ENCODE results near the gene LIPH.
"Not testable (repeated sequence)": the region's sequence is repeated elsewhere in the genome, so short reads cannot be mapped to it uniquely, and the experiment has no call there.

Gene LIPH

DNA sequence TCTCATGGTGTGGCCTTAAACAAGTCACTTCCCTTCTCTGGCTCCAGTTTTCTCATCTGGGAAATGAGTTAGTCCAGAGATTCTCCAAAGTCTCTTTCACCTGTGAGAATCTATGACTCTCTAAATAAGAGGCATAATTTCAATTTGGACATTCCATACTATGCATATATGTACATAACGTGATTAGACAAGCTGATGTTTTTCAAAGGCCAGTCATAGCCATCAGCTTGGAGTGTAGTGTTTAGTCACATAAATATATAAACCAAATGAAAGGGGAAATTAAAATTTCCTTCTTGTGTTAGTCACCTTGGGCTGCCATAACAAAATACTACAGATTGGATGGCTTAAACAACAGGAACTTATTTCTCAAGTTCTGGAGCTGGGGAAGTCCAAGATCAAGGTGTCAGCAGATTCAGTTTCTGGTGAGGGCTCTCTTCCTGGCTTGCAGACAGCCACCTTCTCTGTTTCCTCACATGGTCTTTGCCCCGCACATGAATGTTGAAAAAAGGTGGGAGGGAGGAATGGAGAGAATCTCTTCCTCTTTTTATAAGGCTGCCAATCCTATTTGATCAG, 72.9 kb downstream of the LIPH start:
- DNase-seq, result no peak

DNA sequence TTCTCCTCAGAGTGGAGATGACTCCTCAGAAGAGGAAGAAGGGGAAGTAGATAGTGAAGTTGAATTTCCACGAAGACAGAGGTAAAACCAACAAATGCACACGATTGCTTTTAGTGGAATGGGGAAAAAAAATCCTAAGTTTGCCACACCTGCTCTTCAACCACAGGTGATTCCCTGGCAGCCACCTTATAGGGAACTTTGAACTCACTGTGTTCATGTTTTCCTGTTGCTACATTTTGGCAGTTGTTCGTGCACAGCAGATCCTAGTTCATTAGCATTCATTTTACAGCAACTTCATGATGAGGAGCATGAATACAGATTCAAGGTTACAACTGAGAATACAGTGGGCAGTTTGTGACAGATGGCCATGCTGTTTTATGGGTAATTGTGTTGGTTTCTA, 75.1 kb downstream of the LIPH start:
- no peak for DNase-seq

DNA sequence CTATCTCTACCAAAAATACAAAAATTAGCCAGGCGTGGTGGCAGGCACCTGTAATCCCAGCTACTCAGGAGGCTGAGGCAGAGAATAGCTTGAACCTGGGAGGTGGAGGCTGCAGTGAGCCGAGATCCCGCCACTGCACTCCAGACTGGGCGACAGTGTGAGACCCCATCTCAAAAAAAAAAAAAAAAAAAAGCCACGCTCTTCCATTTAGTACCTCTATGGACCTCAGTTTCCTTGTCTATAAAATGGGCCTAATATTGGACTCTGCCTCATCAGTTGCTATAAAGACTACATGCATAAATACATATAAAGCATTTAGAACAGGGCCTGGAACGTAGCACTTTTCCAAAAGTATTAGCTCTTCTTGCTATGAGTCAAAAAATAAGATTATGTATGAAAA, 77.5 kb downstream of the LIPH start:
- not testable (repeated sequence) for DNase-seq

DNA sequence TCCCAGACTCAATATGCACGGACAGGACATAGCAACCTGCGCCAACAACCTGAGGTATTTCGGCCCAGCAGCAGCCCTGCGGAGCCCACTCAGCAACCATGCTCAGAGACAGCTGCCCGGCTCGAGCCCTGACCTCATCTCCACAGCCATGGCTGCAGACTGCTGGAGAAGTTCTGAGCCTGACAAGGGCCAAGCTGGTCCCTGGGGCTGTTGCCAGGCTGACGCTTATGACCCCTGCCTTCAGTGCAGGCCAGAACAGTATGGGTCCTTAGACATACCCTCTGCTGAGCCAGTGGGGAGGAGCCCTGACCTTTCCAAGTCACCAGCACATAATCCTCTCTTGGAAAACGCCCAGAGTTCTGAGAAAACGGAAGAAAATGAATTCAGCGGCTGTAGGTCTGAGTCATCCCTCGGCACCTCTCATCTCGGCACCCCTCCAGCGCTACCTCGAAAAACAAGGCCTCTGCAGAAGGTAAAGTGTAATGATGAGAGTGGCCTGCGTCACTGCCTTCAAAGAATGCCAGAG, 79.0 kb downstream of the LIPH start:
- no peak for DNase-seq

DNA sequence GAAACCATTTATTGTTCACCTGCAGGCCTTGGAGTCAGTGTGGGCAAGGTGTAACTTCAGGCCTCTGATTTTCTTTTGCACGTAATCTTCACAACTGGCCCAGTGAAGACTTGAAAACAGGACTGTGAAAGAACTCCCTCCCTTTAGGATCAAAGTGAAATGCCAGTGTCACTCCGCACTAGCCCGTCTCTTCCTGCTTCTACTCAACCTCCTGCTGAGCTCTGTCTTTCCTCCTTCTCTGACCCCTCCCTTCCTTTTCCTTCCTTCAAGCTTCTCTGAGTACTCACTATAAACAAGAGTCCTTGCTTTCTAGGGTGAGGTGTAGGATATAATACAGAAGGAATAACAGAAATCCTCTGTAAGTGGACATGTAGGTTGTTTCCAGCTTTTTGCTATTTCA, 82.1 kb downstream of the LIPH start:
- no peak for DNase-seq

DNA sequence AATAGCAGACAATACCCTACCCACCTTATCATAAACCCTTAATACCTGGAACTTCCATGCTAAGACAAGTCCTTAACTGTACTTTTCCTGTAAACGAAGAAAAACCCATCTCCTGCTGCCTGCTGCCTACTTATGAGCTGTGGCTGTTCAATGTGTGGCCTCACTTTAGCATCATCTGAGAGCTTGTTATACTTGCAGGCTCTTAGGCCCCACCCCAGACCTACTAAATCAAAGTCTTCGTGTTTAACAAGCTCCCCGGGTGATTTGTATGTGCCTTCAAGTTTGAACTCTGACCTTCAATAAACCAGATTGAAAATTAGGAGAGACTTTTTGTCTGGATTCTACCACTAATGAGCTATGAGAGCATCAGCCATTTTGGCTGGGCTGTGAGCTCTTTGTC, 82.8 kb downstream of the LIPH start:
- DNase-seq, result no peak

DNA sequence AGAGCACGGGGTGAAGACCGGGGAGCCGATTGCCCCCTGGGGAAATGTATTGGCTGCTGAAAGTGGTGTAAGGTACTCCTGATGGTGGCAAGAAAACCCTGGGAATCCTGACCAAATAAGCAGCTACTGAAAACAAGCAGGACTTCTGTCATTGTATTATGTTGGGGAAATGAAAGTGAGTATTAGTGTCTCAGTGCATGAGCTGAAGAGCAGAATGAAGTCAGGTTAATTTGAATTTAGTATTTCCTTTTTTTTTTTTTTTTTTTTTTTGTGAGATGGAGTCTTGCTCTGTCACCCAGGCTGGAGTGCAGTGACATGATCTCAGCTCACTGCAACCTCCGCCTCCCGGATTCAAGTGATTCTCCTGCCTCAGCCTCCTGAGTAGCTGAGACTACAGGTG, 86.3 kb downstream of the LIPH start:
- DNase-seq, result not testable (repeated sequence)

DNA sequence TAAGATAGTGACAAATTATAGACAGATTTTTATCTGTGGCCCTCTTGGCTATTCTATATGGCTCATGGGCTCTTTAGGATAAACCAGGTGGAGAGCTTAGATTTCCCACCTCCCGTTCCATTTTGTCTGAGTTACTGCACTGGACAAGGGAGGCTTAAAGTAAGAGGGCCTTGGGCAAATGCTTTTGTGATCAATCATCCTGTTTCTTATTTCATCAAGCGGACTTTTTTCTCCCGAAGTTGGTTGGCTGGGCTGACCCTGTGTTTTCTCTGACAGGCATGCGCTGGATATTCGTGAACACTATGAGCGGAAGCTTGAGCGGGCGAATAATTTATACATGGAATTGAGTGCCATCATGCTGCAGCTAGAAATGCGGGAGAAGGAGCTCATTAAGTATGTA, 86.9 kb downstream of the LIPH start:
- no peak for DNase-seq

DNA sequence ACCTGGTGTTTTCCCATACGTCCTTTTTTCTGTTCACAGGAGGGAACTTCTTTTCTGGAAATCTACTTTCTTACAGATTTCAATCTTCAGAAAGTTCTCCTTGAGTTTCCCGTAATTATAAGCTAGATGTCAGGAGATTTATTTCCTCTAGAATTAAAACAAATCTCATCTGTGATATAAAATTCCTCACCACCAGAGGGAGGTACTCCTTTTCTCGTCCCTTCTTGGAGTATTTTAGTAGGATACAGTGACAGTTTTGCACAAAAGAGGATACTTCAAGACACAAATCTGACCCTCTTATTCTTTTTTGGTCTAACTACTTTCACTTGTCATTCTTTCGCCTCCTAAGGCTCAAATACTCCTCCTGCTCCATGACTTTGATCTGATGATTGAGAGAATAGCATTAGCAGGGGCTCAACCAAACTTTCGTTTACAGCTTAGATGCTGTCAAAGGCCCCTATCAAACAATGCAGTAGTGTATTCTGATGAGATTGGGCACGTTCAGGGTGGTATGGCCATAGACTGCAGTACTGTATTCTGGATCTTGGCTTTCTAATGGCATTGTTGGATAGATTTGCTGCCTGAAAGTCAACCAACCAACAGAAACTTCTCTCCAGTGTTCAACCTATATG, 91.6 kb downstream of the LIPH start:
- no peak for DNase-seq

DNA sequence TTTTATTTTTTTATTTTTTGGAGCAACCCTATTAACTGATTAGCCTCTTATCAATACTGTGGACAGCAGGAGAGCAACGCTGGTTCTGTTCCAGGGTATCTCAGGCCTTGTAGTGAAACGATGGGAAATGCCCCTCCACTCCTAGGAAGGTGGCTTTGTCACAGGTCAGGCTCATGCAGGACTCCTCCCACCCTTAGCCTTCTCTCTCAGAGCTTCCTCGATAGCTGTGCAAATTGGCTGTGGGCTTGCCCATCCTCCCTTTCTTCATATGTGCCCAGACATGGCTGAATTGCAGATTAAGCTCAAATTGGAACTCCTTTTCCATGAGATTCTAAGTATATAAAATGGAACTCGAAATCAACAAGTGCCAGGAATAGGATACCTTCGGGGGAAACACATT, 92.1 kb downstream of the LIPH start:
- no peak for DNase-seq

DNA sequence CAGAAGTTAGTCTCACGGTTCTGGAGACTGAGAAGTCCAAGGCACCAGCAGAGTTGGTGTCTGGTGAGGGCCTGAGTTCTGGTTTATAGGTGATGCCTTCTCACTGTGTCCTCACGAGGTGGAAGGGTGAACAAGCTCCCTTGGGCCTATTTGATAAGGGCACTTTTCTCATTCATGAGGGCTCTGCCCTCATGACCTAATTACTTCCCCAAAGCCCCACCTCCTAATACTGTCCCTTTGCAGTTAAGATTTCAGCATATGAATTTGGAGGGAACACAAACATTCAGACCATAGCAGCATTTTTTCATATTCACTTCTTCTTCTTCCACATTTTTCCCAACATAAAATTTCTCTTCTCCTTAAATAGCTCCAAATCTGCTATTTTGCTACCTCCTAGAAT, 95.0 kb downstream of the LIPH start:
- DNase-seq, result no peak

Measured in kidney glomerular epithelial cell (primary cell).